GM18507 (cell line): Measurements from ENCODE around the gene ZNF423.

Source experiments
- DNase-seq: peaks from one replicate; pipeline ENCODE4 v3.0.0; 2011; ENCODE audit warnings: low read depth; ENCODE audit not compliant: insufficient read length; ENCODE audit errors: extremely low spot score
- FAIRE-seq: peaks from 2 replicates; lab custom pipeline; 2011; peaks lifted over from hg19 to GRCh38; lab: Jason Lieb, UNC

The ZNF423 gene

DNA sequence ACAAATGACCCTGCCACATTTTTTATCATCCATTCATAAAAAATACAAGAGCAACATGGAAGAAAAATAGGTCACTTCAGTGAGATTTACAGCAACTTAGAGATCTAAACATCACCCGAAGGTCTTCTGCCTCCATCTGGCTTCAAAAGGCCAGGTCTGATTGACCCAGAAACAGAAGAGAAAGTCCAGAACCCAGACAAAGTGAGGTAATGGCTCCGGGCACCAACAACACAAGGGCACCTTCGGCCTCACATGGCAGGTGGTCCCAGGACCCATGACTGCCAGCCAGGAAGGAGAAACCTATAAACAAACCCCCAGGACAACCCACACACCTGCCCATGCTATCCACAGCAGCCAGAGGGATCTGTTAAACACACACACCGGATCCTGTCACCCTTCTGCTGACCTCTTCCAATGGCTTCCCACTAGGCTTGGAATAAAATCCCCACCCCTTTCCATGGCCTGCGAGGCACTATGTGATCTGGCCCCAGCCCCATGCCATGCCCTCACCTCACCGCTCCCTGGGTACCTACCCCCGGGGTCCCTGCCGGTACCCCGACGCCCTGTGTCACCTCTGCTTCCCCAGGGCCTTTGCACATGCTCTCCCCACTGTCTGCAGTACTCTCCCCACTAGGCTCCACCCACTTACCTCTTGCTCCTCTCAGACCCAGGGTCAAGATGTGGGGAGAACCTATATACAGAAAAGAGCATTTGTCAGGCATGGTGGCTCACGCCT lies 149.1 kb downstream of the ZNF423 start:
- DNase-seq (no peak), FAIRE-seq (no peak)

GRCh38 chr16:49704586-49705155 lies 151.2 kb downstream of the ZNF423 start:
- FAIRE-seq, result no peak
- no peak for DNase-seq

DNA sequence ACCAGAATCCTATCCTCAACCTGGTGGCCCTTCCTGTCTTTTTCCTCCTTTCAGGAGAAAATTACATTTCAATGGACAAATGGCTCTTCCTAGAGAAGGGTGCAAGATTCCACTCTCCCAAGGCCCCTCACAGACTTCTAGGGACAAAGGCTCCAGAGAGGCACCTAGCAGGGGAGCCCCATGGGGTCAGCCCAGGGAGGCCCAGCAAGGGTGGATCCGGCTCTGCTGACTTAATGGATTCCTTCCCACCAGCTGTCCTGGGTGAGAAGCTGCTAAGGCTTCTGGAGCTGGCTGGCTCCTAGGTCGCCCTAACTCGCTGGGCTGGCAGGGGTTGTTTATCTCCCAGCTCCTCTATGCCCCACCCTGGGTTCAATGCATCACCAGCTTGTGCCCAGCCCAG lies 152.4 kb downstream of the ZNF423 start:
- DNase-seq, result no peak
- FAIRE-seq, result no peak

- no peak for DNase-seq
- FAIRE-seq, result no peak
These were observed 154.0 kb downstream of the ZNF423 start for GRCh38 chr16:49701789-49702494.

GRCh38 chr16:49701065-49701685 lies 154.7 kb downstream of the ZNF423 start:
- FAIRE-seq (no peak), DNase-seq (no peak)

- FAIRE-seq, result no peak
- DNase-seq, result no peak
These were observed 155.5 kb downstream of the ZNF423 start for GRCh38 chr16:49700251-49701064.

GRCh38 chr16:49699841-49700175 lies 156.1 kb downstream of the ZNF423 start:
- no peak for FAIRE-seq

GRCh38 chr16:49698931-49699840 lies 156.7 kb downstream of the ZNF423 start:
- FAIRE-seq, result no peak

More at GRCh38 chr16:49699841-49700175, 156.1 kb downstream of the ZNF423 start:
- DNase-seq, result no peak

DNA sequence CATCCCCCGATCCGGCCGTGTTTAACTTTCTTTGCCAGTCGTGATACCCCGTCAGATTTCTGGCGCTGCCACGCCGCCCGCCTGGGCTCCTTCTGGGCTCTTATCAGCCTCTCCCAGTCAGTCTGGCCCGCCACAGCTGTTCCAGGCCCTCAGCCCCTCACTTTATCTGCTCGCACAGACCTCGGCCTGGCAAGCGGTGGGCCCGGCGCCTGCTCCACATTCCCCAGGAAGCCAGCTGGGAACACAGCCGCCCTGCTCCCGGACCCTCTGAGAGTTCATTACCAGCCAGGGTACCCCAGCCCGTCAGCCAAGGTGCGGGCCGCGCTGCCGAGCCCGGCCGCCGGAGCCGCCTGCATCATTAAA lies 157.5 kb downstream of the ZNF423 start:
- no peak for FAIRE-seq
- no peak for DNase-seq

More at GRCh38 chr16:49698931-49699840, 156.7 kb downstream of the ZNF423 start:
- DNase-seq, result no peak

- DNase-seq, result no peak
- no peak for FAIRE-seq
These were observed 158.1 kb downstream of the ZNF423 start for GRCh38 chr16:49697631-49698452.

DNA sequence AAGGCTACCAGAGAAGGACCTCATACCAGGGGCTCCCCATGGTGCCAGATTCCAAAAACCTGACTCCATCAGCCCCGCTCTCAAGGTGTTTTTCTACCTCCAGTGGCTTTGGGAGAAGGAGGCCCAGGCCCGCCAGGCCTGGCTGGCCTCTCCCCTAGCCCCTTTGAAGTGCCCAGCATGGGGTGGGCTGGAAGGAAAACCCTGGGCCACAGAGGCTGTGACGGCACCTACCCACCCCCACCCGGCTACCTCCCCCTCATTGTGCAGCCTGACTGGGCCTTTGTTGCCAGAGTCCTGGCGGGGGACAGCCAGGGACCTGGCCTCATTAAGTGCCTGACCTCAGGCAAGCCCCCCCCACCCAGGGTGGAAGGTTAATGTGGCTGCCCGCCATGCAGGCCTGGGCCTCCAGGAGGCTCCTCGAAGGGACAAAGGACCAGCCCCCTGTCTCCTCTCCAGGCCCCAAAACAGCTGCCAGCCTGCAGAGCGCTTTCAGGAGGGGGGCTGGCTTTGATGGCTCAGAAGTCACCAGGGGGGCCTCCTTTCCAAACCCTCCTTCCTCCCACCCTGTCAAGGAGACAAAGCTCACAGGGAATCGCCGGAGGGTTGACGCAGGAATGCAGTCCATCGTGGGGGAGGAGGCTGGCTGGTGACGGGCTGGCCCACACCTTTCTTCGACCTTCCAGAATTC lies 159.4 kb downstream of the ZNF423 start:
- FAIRE-seq, result no peak
- no peak for DNase-seq

- FAIRE-seq (no peak), DNase-seq (no peak)
These were observed 160.0 kb downstream of the ZNF423 start for GRCh38 chr16:49695782-49696413.

GRCh38 chr16:49693445-49693844 lies 162.5 kb downstream of the ZNF423 start:
- DNase-seq, result no peak

GRCh38 chr16:49690778-49691177 lies 165.1 kb downstream of the ZNF423 start:
- DNase-seq (no peak), FAIRE-seq (no peak)

More at GRCh38 chr16:49693445-49693844, 162.5 kb downstream of the ZNF423 start:
- FAIRE-seq, result no peak

- no peak for DNase-seq
- no peak for FAIRE-seq
These were observed 167.7 kb downstream of the ZNF423 start for GRCh38 chr16:49688036-49688697.

DNA sequence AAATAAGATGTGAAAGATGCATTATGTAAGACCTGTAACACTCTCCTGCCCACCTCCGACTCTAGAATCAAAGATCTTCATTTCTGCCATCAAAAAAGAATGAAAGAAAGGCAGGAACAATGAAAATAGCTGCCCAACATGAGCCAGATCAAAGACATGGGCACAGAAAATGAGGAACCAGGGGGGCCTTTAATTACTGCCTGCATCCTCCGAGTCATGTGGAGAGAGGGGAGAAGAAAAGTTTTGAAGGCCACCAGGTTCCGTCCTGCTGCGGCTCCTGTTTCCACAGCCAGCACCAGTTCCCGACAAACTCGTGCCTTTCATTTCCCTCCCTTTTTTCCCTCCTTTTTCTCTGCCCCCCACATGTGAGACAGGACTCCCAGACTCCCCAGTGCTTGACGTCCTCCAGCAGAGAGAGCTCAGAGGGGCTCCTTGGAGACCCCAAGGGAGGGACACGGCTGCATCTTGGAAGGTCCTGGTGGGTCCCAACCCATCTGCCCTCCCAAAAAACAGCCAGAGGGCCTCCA lies 168.4 kb downstream of the ZNF423 start:
- FAIRE-seq, result no peak

More for the DNA sequence above, 168.4 kb downstream of the ZNF423 start:
- DNase-seq, result no peak
